H9 (cell line): ENCODE data around the gene NCOA6. TPM values are rescaled to one million over a fixed set of nuclear protein-coding genes. Genes with fewer than 3 reads are reported as not detected.

Experiments
- DNase-seq: peaks from one replicate; pipeline ENCODE4 v3.0.0-alpha.2; 2017
- H2AFZ ChIP-seq: one replicate; pipeline ENCODE4 v1.6.1; 2013; ENCODE audit warnings: mild to moderate bottlenecking, low read length, control low read depth, moderate library complexity
- H2AK5ac ChIP-seq: 2 replicates; pipeline ENCODE4 v1.6.1; 2013; ENCODE audit warnings: low read length, control low read depth, mixed read lengths; ENCODE audit not compliant: insufficient read length
- H2BK120ac ChIP-seq: one replicate; pipeline ENCODE4 v1.6.1; 2013; ENCODE audit warnings: low read depth, mild to moderate bottlenecking, low read length, control low read depth, inconsistent platforms; ENCODE audit not compliant: poor library complexity, severe bottlenecking
- H2BK12ac ChIP-seq: 2 replicates; pipeline ENCODE4 v1.6.1; 2013; ENCODE audit warnings: low read length, control low read depth, mixed read lengths, low read depth; ENCODE audit not compliant: insufficient read length
- H2BK15ac ChIP-seq: 2 replicates; pipeline ENCODE4 v1.6.1; 2013; ENCODE audit warnings: low read depth, low read length, control low read depth
- H2BK20ac ChIP-seq: one replicate; pipeline ENCODE4 v1.6.1; 2013; ENCODE audit warnings: low read depth, mild to moderate bottlenecking, low read length, control low read depth, inconsistent platforms; ENCODE audit not compliant: poor library complexity, severe bottlenecking
- H2BK5ac ChIP-seq: 2 replicates; pipeline ENCODE4 v1.6.1; 2013; ENCODE audit warnings: low read length, control low read depth, mixed read lengths; ENCODE audit not compliant: insufficient read length
- H3K14ac ChIP-seq: 2 replicates; pipeline ENCODE4 v1.6.1; 2013; ENCODE audit warnings: low read length, control low read depth; ENCODE audit not compliant: insufficient read depth
- H3K18ac ChIP-seq: 2 replicates; pipeline ENCODE4 v1.6.1; 2013; ENCODE audit warnings: low read depth, mild to moderate bottlenecking, mixed read lengths, low read length, control low read depth; ENCODE audit not compliant: insufficient read length
- H3K23ac ChIP-seq: 2 replicates; pipeline ENCODE4 v1.6.1; 2013; ENCODE audit warnings: low read length, control low read depth, mixed read lengths, low read depth; ENCODE audit not compliant: insufficient read length
- H3K23me2 ChIP-seq: 2 replicates; pipeline ENCODE4 v1.6.1; 2013; ENCODE audit warnings: low read depth, mild to moderate bottlenecking, mixed read lengths, low read length, control low read depth; ENCODE audit not compliant: insufficient read length, poor library complexity, severe bottlenecking
- H3K27ac ChIP-seq: 2 replicates; pipeline ENCODE4 v1.5.1; 2013; ENCODE audit warnings: low read length, control low read depth, mixed read lengths, low read depth; ENCODE audit not compliant: insufficient read length
- H3K27me3 ChIP-seq: 2 replicates; pipeline ENCODE4 v1.6.1; 2013; ENCODE audit warnings: low read length, control low read depth, inconsistent platforms; ENCODE audit not compliant: insufficient read depth
- H3K4ac ChIP-seq: 2 replicates; pipeline ENCODE4 v1.6.1; 2013; ENCODE audit warnings: low read depth, mild to moderate bottlenecking, control low read depth, inconsistent platforms, low read length, moderate library complexity
- H3K4me1 ChIP-seq: 2 replicates; pipeline ENCODE4 v1.6.1; 2013; ENCODE audit warnings: low read length, control low read depth, inconsistent platforms; ENCODE audit not compliant: insufficient read depth
- H3K4me2 ChIP-seq: 2 replicates; pipeline ENCODE4 v1.6.1; 2013; ENCODE audit warnings: low read length, control low read depth, mixed read lengths; ENCODE audit not compliant: insufficient read length, insufficient read depth
- H3K56ac ChIP-seq: 2 replicates; pipeline ENCODE4 v1.6.1; 2013; ENCODE audit warnings: low read depth, mild to moderate bottlenecking, mixed read lengths, low read length, control low read depth; ENCODE audit not compliant: insufficient read length
- H3K79me1 ChIP-seq: 2 replicates; pipeline ENCODE4 v1.6.1; 2013; ENCODE audit warnings: low read depth, mild to moderate bottlenecking, moderate library complexity, low read length, control low read depth, inconsistent platforms; ENCODE audit not compliant: insufficient read depth, poor library complexity, severe bottlenecking
- H3K79me2 ChIP-seq: 2 replicates; pipeline ENCODE4 v1.6.1; 2013; ENCODE audit warnings: low read length, control low read depth, inconsistent platforms; ENCODE audit not compliant: insufficient read depth
- H3K9ac ChIP-seq: 2 replicates; pipeline ENCODE4 v1.6.1; 2013; ENCODE audit warnings: low read length, control low read depth, mixed read lengths; ENCODE audit not compliant: insufficient read length; ENCODE audit errors: extremely low read depth
- H3K9me3 ChIP-seq: one replicate; pipeline ENCODE4 v1.6.1; 2013; ENCODE audit warnings: low read depth, low read length, inconsistent platforms; ENCODE audit not compliant: control insufficient read depth
- H3T11ph ChIP-seq: one replicate; pipeline ENCODE4 v1.6.1; 2013; ENCODE audit warnings: mild to moderate bottlenecking, low read length, control low read depth, inconsistent platforms
- H4K20me1 ChIP-seq: one replicate; pipeline ENCODE4 v1.6.1; 2013; ENCODE audit not compliant: control insufficient read depth, insufficient read length, insufficient read depth
- H4K5ac ChIP-seq: 2 replicates; pipeline ENCODE4 v1.6.1; 2013; ENCODE audit warnings: low read depth, mild to moderate bottlenecking, mixed read lengths, low read length, control low read depth; ENCODE audit not compliant: insufficient read length
- H4K8ac ChIP-seq: replicated peaks from 2 replicates; pipeline ENCODE4 v1.6.1; 2013; ENCODE audit warnings: low read length, control low read depth, mixed read lengths, low read depth; ENCODE audit not compliant: insufficient read length
- H4K91ac ChIP-seq: 2 replicates; pipeline ENCODE4 v1.6.1; 2013; ENCODE audit warnings: low read depth, mild to moderate bottlenecking, moderate library complexity, mixed read lengths, low read length, control low read depth; ENCODE audit not compliant: insufficient read length
- H3K27ac Mint-ChIP-seq, 3 experiments: 2 replicates in 2 of 3; 3 replicates in 1 of 3; pipeline ENCODE4 v1.8.0; 2020 to 2021; ENCODE audit warnings: mixed read lengths in 3 of 3, mild to moderate bottlenecking in 1 of 3, moderate library complexity in 1 of 3
- H3K27me3 Mint-ChIP-seq: 2 replicates; pipeline ENCODE4 v1.8.0; 2021; ENCODE audit warnings: low read depth, mild to moderate bottlenecking, moderate library complexity, mixed read lengths
- H3K36me3 Mint-ChIP-seq, 3 experiments: 2 replicates in 2 of 3; 3 replicates in 1 of 3; pipeline ENCODE4 v1.8.0; 2020 to 2021; ENCODE audit warnings: low read depth in 3 of 3, mixed read lengths in 3 of 3; ENCODE audit not compliant: insufficient read depth in 1 of 3
- H3K4me1 Mint-ChIP-seq, 2 experiments: 2 replicates each; pipeline ENCODE4 v1.8.0; 2020; ENCODE audit warnings: mixed read lengths in 2 of 2
- H3K4me3 Mint-ChIP-seq, 2 experiments: 2 replicates in 1 of 2; 3 replicates in 1 of 2; pipeline ENCODE4 v1.8.0; 2020 to 2021; ENCODE audit warnings: mild to moderate bottlenecking in 2 of 2, mixed read lengths in 2 of 2, moderate library complexity in 1 of 2
- H3K9me3 Mint-ChIP-seq, 2 experiments: 2 replicates in 1 of 2; 3 replicates in 1 of 2; pipeline ENCODE4 v1.8.0; 2020; ENCODE audit warnings: mild to moderate bottlenecking in 2 of 2, mixed read lengths in 2 of 2, moderate library complexity in 1 of 2
- WGBS: extraction: QIAGEN DNeasy Blood & Tissue Kit; methylation state at CpG from one replicate; pipeline ENCODE4 v1.1.7; 2013; ENCODE audit warnings: missing lambda C conversion rate, low lambda C conversion rate, mixed read lengths; ENCODE audit not compliant: insufficient read length; ENCODE audit errors: extremely low coverage; 5-methylcytosine and 5-hydroxymethylcytosine counted together
- total RNA-seq: library from RNA; stranded (reverse); gene quantifications from 2 replicates; pipeline ENCODE4 v1.2.1, GENCODE V29; 2021
- TF ChIP-seq, protein P1 (sequence below): fragments of 200-600 bp; sonication (generic); conservative IDR thresholded peaks from 3 replicates; pipeline ENCODE4 v1.8.0; 2021; ENCODE audit warnings: antibody characterized with exemption, mild to moderate bottlenecking

The NCOA6 gene
- total RNA-seq, 1 experiment from 2014 or later, result 23.9 TPM

DNA sequence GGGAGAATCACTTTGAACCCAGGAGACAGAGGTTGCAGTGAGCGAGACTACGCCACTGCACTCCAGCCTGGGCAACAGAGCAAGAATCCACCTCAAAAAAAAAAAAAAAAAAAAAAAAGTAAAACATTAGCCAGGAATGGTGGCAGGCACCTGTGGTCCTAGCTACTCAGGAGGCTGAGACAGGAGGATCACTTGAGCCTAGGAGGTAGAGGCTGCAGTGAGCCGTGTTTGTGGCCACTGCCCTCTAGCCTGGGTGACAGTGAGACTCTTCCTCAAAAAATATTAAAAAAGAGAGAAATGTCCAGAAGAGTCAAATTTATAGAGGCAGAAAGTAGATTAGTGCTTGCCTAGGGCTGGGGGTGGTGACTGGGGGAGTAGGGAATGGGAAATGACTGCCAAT, 141.8 kb downstream of the NCOA6 start:
- WGBS, result no CpG with 5 or more reads among the region's 3 CpGs

More for the DNA sequence above, 141.8 kb downstream of the NCOA6 start:
- Histone ChIP-seq H2BK12ac (no peak overlapping the region), H2BK5ac (no peak overlapping the region), H3K9me3 (no peaks in the 10 kb centered on the region), H4K20me1 (no peaks in the 10 kb centered on the region), H3K14ac (no peak overlapping the region), H3K23me2 (no peaks in the 10 kb centered on the region), H2AFZ (no peak overlapping the region), H3K18ac (no peak overlapping the region), H4K91ac (no peak overlapping the region), H4K5ac (no peak overlapping the region), H3K27ac (no peak overlapping the region), H2BK20ac (no peak overlapping the region), H3K23ac (no peak overlapping the region), H3K79me1 (no peaks in the 10 kb centered on the region), H2AK5ac (no peak overlapping the region), H3K4me1 (no peaks in the 10 kb centered on the region), H3K4ac (no peak overlapping the region), H3K4me2 (no peak overlapping the region), H4K8ac (no peak overlapping the region), H3K27me3 (no peaks in the 10 kb centered on the region), H3K56ac (no peak overlapping the region), H2BK15ac (no peak overlapping the region), H3K79me2 (no peaks in the 10 kb centered on the region), H2BK120ac (no peak overlapping the region), H3T11ph (no peak overlapping the region), H3K9ac (no peak overlapping the region)
- TF ChIP-seq, protein P1, sequence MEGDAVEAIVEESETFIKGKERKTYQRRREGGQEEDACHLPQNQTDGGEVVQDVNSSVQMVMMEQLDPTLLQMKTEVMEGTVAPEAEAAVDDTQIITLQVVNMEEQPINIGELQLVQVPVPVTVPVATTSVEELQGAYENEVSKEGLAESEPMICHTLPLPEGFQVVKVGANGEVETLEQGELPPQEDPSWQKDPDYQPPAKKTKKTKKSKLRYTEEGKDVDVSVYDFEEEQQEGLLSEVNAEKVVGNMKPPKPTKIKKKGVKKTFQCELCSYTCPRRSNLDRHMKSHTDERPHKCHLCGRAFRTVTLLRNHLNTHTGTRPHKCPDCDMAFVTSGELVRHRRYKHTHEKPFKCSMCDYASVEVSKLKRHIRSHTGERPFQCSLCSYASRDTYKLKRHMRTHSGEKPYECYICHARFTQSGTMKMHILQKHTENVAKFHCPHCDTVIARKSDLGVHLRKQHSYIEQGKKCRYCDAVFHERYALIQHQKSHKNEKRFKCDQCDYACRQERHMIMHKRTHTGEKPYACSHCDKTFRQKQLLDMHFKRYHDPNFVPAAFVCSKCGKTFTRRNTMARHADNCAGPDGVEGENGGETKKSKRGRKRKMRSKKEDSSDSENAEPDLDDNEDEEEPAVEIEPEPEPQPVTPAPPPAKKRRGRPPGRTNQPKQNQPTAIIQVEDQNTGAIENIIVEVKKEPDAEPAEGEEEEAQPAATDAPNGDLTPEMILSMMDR, result no peak
- Mint-ChIP-seq H3K36me3 (no peaks in the 10 kb centered on the region), H3K4me1 (peaks cover 0 to 3% of the 10 kb centered on the region in 2 experiments; a peak in 1 of 4 replicates), H3K4me3 (no peak overlapping the region; a peak in 1 of 5 replicates), H3K9me3 (no peaks in the 10 kb centered on the region), H3K27ac (no peak overlapping the region), H3K27me3 (peaks cover 1% of the 10 kb centered on the region)
- DNase-seq, result no peak
